NCI-H69 (cell line): ENCODE results near the gene EXOC3L4.

ENCODE experiments used
- DNase-seq: peaks from one replicate; lab custom pipeline; 2025; lab: John Stamatoyannopoulos, UW

The EXOC3L4 gene

DNA sequence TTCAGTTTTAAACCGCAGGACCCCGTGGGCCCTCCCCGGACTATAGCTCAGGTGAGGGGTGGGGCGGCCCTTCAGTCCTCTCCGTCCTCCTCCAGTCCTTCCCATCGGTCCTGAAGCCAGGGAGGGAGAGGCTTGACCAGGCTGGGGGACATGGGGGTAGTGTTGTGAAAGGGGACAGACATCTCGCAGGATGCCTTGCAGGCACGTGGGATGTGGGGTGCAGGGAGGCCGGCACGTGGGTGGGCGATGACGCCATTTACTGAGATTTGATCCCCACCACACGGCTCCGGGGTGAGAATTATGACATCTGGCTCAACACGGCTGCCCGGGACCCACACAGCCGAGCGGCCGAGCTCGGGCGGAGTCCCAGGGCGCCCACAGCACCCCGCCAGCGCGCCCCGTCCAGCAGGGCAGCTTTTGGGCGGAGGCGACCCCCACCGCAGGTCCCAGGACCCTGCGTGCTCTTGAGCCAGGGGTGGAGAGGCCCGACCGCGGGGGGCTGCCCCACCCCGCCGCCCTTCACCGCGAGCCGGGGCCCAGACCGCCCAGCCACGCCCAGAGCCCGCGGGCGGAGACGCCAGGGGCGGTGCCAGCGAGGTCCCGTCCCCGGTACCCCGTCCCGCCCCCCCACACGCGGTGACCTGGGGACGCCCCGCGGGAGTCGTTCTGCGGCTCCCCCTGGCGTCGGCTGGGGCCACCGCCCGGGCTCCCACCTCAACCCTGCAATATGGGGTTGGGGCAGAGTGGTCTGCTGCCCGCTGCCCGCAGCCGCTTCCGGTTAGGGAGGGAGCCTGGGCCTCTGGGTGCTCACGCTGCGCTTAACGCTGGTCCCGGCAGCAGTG is 3.3 kb upstream of the EXOC3L4 start:
- peak; percentile 67 for DNase-seq

DNA sequence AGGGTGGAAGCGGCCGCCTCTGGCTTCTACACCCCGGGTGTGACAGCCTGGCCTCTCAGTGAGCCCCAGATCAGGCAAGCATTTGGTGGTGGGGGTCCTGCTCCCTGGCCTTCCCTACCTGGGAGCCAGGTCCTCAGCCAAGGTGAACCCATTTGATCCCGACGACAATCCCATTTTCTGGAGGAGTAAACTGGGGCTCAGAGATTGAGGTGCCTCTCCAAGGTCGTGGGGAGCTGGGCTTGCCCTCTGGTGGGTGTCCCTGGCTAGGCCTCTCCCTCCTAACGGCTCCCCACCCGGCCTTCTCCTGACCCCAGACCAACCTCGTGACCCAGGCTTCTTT is 2.7 kb upstream of the EXOC3L4 start:
- no peak for DNase-seq

GRCh38 chr14:103093856-103094405 is 594 bp upstream of the EXOC3L4 start:
- no peak for DNase-seq

DNA sequence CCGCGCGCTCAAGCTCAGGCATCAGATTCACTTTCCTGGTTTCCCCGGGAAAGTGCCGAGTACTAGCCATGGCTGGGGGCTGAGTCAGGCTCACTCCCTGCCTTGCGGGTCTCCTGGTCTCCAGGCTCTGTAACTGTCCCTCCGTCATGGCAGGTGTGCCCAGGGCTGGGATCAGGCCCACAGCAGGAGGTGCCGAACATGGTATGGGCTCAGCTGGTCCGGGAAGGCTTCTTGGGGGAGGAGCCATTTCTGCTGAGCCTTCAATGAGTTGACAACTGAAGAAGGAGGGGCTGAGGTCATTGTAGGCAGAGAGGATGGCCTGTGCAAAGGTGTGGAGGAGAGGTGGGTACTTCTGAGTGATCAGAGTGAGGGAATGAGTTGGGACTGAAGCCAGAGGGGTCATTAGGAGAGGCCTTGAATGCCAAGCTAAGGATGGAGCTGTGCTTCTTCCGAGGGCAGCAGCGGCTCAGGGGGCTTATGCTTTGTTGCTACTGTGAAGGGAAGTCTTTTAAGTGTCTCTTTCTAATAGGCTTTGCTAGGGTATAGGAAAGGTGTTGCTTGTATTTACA is 769 bp downstream of the EXOC3L4 start:
- no peak for DNase-seq

GRCh38 chr14:103096387-103096786 is 1.9 kb downstream of the EXOC3L4 start:
- no peak for DNase-seq

GRCh38 chr14:103097244-103097993 is 2.9 kb downstream of the EXOC3L4 start:
- no peak for DNase-seq

GRCh38 chr14:103097994-103098957 is 3.8 kb downstream of the EXOC3L4 start:
- DNase-seq: peak; percentile 27

GRCh38 chr14:103099081-103099732 is 4.7 kb downstream of the EXOC3L4 start:
- DNase-seq: peak; percentile 59

- no peak for DNase-seq
Observed at GRCh38 chr14:103099733-103100280, 5.3 kb downstream of the EXOC3L4 start.

GRCh38 chr14:103100281-103101121 is 6.0 kb downstream of the EXOC3L4 start:
- no peak for DNase-seq

DNA sequence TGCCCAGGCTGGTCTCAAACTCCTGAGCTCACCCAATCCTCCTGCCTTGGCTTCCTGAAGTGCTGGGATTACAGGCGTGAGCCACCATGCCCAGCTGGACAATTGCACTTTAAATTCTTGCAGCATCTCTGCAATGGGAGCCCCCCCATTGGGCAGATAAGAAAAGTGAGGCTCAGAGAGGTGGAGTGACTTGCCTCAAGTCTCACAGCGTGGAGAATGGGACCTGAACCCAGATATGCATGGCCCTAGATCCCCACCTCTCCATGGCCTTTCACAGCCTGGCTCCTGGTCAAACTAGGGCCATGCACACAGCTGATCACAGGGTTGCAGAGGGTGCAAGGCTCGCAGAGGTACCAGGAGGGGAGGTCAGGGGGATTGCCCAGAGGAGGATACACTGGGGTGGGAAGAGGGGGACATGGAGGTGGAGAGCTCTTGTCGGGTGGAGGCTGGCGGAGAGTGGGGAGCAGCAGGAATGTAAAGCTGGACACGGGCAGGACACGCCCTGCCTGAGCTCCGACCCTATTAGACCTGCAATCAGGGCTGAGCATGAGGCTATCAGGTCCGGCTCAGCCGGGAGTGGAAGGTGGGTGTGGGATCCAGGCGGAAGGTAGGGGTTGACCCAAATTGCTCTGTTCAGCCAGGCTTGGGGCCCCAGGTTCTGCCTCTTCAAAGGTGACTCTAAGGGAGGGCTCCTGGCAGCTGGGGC is 6.9 kb downstream of the EXOC3L4 start:
- DNase-seq: no peak

- no peak for DNase-seq
Observed at GRCh38 chr14:103101963-103102688, 7.6 kb downstream of the EXOC3L4 start.

DNA sequence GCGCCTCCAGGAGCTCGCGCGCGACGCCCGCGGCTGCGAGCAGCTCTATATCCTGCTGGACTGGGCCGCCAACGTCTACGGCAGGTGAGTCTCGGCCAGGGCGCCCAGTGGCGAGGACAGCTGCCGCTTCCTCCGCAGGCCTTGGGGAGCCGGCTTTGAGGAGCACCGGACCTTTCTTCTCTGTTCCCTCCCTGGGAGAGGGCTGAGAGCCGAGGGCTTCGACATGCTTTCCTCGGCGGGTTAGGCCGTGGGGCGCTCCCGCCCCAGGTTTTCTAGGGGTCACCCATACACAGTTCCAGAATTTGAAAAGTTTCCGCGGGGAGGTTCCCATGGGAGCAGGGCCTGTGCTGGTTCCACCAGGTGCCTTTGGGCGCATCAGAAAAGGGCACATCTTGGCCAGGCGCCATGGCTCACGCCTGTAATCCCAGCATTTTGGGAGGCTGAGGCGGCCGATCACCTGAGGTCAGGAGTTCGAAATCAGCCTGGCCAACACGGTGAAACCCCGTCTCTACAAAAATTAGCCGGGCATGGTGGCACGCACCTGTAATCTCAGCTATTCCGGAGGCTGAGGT is 8.2 kb downstream of the EXOC3L4 start:
- no peak for DNase-seq

- DNase-seq: peak; percentile 93
Observed at GRCh38 chr14:103103461-103104388, 9.2 kb downstream of the EXOC3L4 start.

GRCh38 chr14:103104389-103104653 is 9.8 kb downstream of the EXOC3L4 start:
- peak; percentile 48 for DNase-seq

- peak; percentile 86 for DNase-seq
Observed at GRCh38 chr14:103104654-103105452, 10.3 kb downstream of the EXOC3L4 start.
